ENCODE results near the gene RBM4.

The RBM4 gene

GRCh38 chr11:66607126-66607834 lies 31.2 kb upstream of the RBM4 start:
- TF ChIP-seq CTCF (conservative IDR thresholded peaks at IDR 0.05; ENCODE audit: low read depth, low read length): no peak
- peak; percentile 74 for DNase-seq (ENCODE audit: low read depth)
- no peak overlapping the region for H3K4me3 ChIP-seq (ENCODE audit: low read depth, low read length)

DNA sequence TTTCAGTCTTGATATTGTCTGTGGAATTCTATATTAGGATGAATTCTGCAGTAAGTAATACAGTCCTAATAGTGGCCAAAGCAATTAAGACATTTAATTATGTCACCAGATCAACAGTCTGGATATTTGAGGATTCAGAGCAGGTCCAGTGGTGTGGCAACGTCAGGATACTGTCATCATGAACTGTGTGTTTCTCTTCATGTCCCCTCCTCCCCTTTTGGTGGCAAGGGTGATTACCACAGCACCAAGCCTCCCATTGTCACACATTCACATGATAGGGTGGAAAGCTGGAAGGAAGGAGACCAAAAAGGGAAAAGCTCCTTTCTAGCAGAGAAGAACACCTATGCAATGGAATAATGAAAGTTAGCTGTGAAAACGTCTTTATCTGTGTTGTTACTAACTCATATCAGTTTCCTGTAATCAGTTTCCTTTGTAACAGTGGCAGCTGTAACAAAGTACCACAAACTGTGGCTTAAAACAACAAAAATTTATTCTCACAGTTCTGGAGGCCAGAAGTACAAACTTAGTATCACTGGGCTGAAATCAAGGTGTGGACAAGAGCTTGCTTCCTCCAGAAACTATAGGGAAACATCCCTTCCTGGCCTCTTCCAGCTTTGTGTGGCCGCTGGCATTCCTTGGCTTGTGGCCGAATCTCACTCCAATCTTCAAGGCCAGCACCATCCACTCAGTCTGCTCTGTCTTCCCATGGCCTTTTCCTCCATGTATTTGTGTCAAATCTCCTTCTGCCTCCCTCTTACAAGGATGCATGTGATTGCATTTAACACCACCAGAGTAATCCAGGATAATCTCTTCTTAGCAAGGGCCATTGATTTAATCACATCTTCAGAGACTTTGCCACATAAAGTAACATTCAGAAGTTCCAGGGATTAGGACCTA lies 28.5 kb upstream of the RBM4 start:
- TF ChIP-seq CTCF (conservative IDR thresholded peaks at IDR 0.05; ENCODE audit: low read depth, low read length): no peak
- no peak overlapping the region for H3K4me3 ChIP-seq (ENCODE audit: low read depth, low read length)
- DNase-seq (ENCODE audit: low read depth): no peak

GRCh38 chr11:66612458-66612857 lies 26.0 kb upstream of the RBM4 start:
- TF ChIP-seq CTCF (conservative IDR thresholded peaks at IDR 0.05; ENCODE audit: low read depth, low read length): no peak
- H3K4me3 ChIP-seq (ENCODE audit: low read depth, low read length): no peak overlapping the region
- DNase-seq (ENCODE audit: low read depth): no peak

DNA sequence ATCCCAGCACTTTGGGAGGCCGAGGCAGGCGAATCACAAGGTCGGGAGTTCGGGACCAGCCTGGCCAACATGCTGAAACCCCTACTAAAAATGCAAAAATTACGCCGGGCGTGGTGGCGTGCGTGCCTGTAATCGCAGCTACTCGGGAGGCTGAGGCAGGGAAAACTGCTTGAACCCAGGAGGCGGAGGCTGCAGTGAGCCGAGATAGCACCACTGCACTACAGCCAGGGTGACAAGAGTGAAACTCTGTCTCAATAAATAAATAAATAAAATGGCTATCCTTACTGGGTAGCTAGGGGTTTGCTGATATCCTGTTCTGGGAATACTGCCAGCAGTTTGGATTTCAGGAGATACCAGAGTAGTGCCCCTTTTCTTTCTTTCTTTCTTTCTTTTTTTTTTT lies 24.4 kb upstream of the RBM4 start:
- no peak for DNase-seq (ENCODE audit: low read depth)
- no peak overlapping the region for H3K4me3 ChIP-seq (ENCODE audit: low read depth, low read length)
- TF ChIP-seq CTCF (conservative IDR thresholded peaks at IDR 0.05; ENCODE audit: low read depth, low read length): no peak

DNA sequence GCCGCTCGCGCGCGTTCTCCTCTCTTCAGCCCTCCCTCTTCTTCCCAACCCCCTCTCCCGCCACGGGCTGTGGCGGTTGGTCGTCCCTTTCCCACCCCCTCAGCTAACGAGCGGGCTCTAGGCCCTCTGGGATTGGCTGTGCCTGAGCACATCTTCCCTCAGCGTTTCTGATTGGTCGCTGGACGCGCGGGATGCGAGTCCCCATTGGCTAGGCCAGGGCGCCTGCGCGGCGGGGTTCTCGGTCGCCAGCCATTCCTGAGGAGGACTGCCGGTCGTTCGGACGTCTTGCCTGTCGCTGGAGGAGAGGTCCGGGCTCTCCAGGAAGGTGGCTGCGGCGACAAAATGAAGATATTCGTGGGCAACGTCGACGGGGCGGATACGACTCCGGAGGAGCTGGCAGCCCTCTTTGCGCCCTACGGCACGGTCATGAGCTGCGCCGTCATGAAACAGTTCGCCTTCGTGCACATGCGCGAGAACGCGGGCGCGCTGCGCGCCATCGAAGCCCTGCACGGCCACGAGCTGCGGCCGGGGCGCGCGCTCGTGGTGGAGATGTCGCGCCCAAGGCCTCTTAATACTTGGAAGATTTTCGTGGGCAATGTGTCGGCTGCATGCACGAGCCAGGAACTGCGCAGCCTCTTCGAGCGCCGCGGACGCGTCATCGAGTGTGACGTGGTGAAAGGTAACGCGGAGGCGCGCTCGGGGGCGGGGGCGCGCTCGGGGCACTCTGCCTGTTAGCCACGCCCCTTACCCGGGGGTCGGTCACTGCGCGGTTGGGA lies 21.9 kb upstream of the RBM4 start, which contains the start of gene RBM14:
Gene RBM14, plus strand, starts transcription at position 252 of the 776 bp plus-strand sequence. Its CDS starts 91 bp downstream, at position 343.
- peak within 1 kb of the TSS; percentile 97 for H3K4me3 ChIP-seq (ENCODE audit: low read depth, low read length)
- peak; percentile 99 for DNase-seq (ENCODE audit: low read depth)
- TF ChIP-seq CTCF (conservative IDR thresholded peaks at IDR 0.05; ENCODE audit: low read depth, low read length): no peak

GRCh38 chr11:66617155-66617834 lies 21.2 kb upstream of the RBM4 start:
- no peak for TF ChIP-seq CTCF (conservative IDR thresholded peaks at IDR 0.05; ENCODE audit: low read depth, low read length)
- no peak for DNase-seq (ENCODE audit: low read depth)
- peak overlapping the region; percentile 97 for H3K4me3 ChIP-seq (ENCODE audit: low read depth, low read length)

All from choroid plexus epithelial cell (primary cell).